Measurements from ENCODE around the gene LPGAT1.

GRCh38 chr1:211808475-211808874, 22.1 kb downstream of the LPGAT1 start:
- no peak for TF ChIP-seq CTCF (IDR thresholded peaks at IDR 0.05)
- TF ChIP-seq POLR2A (IDR thresholded peaks at IDR 0.05): no peak

Measured in body of pancreas (tissue), 4 donors.